ENCODE measurements around the gene TCEA3. TPM values are rescaled to one million over a fixed set of nuclear protein-coding genes. Genes with fewer than 3 reads are reported as not detected.

The TCEA3 gene
- total and polyA plus RNA-seq, 8 donors, result 44.1 to 155 (median 83.3) TPM

GRCh38 chr1:23438545-23438944 lies 14.0 kb upstream of the TCEA3 start:
- H3K27ac ChIP-seq, result no peak overlapping the region
- no peaks in the 10 kb centered on the region for H3K27me3 ChIP-seq
- DNase-seq, result no peak
- 86 to 90% (median 90%) methylated on average over 8 of the region's 8 CpGs for WGBS, 5 donors
- TF ChIP-seq, protein P1, sequence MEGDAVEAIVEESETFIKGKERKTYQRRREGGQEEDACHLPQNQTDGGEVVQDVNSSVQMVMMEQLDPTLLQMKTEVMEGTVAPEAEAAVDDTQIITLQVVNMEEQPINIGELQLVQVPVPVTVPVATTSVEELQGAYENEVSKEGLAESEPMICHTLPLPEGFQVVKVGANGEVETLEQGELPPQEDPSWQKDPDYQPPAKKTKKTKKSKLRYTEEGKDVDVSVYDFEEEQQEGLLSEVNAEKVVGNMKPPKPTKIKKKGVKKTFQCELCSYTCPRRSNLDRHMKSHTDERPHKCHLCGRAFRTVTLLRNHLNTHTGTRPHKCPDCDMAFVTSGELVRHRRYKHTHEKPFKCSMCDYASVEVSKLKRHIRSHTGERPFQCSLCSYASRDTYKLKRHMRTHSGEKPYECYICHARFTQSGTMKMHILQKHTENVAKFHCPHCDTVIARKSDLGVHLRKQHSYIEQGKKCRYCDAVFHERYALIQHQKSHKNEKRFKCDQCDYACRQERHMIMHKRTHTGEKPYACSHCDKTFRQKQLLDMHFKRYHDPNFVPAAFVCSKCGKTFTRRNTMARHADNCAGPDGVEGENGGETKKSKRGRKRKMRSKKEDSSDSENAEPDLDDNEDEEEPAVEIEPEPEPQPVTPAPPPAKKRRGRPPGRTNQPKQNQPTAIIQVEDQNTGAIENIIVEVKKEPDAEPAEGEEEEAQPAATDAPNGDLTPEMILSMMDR (IDR thresholded peaks at IDR 0.05), result no peak
- TF ChIP-seq POLR2A (IDR thresholded peaks at IDR 0.05) (no peak), EP300 (IDR thresholded peaks at IDR 0.05) (no peak), POLR2AphosphoS5 (IDR thresholded peaks at IDR 0.05) (no peak)
- peaks cover 0 to 14% (median 4%) of the 10 kb centered on the region in 4 donors for H3K4me1 ChIP-seq
- no peak overlapping the region for H3K4me3 ChIP-seq
- intact Hi-C loops (cut with DNase I; ENCODE audit: low total_unique reads), result no loop called here
- no peaks in the 10 kb centered on the region for H3K9me3 ChIP-seq
- peaks cover 18 to 91% (median 78%) of the 10 kb centered on the region in 4 donors for H3K36me3 ChIP-seq

- intact Hi-C loops (cut with DNase I; ENCODE audit: low total_unique reads), result no loop called here
- Histone ChIP-seq H3K4me3 (no peak overlapping the region), H3K4me1 (peaks cover 0 to 14% (median 4%) of the 10 kb centered on the region in 4 donors), H3K27ac (no peak overlapping the region), H3K36me3 (peaks cover 30 to 97% (median 86%) of the 10 kb centered on the region in 4 donors), H3K27me3 (no peaks in the 10 kb centered on the region), H3K9me3 (no peaks in the 10 kb centered on the region)
- DNase-seq, result no peak
- no peak for TF ChIP-seq POLR2AphosphoS5 (IDR thresholded peaks at IDR 0.05)
- TF ChIP-seq POLR2A (IDR thresholded peaks at IDR 0.05), result no peak
- TF ChIP-seq, protein P1 (IDR thresholded peaks at IDR 0.05), result no peak
- TF ChIP-seq EP300 (IDR thresholded peaks at IDR 0.05), result no peak
- WGBS, 5 donors, result 83 to 88% (median 85%) methylated on average over 12 to 13 of the region's 13 CpGs
Observed at GRCh38 chr1:23437355-23437664, 12.8 kb upstream of the TCEA3 start.

- DNase-seq, result peak; percentile 37 to 94
- WGBS, 5 donors, result 44 to 69% (median 54%) methylated on average over 35 to 49 of the region's 49 CpGs
- peaks cover 35 to 97% (median 86%) of the 10 kb centered on the region in 4 donors for H3K36me3 ChIP-seq
- no peaks in the 10 kb centered on the region for H3K9me3 ChIP-seq
- H3K4me1 ChIP-seq, result peaks cover 0 to 14% (median 4%) of the 10 kb centered on the region in 4 donors
- intact Hi-C loops (cut with DNase I; ENCODE audit: low total_unique reads), result no loop called here
- H3K4me3 ChIP-seq, result no peak overlapping the region
- no peak overlapping the region for H3K27ac ChIP-seq
- H3K27me3 ChIP-seq, result no peaks in the 10 kb centered on the region
- TF ChIP-seq POLR2AphosphoS5 (IDR thresholded peaks at IDR 0.05), result no peak
- TF ChIP-seq, protein P1 (IDR thresholded peaks at IDR 0.05), result no peak
- no peak for TF ChIP-seq POLR2A (IDR thresholded peaks at IDR 0.05)
- TF ChIP-seq EP300 (IDR thresholded peaks at IDR 0.05), result no peak
Observed at GRCh38 chr1:23436520-23437354, 12.2 kb upstream of the TCEA3 start.

DNA sequence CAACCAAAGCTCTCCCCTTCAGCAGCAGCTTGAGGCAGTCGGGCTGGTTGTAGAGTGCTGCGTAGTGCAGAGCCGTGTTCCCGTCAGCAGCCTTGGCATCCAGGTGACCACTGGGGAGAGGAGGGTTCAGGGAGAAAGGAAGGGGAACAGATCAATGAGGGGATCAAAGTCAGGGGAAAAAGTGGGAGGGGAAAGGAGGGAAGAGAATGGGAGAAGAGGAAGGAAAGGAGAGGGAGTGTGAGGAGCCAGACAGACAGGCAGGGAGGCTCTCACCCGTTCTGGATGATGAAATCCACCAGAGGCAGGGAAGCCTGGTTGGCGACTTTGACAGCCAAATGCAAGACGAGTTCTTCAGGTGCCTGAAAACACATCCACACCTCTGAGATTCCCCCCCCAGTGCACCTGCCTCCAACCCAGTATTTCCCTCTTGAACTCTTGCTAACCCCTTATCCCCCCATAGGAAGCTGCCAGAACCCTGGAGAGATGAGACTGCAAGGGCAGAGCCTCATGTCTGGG lies 9.8 kb upstream of the TCEA3 start:
- no peak overlapping the region for H3K4me3 ChIP-seq
- intact Hi-C loops (cut with DNase I; ENCODE audit: low total_unique reads), result no loop called here
- H3K36me3 ChIP-seq, result peaks cover 45 to 98% (median 93%) of the 10 kb centered on the region in 4 donors
- no peaks in the 10 kb centered on the region for H3K9me3 ChIP-seq
- no peak for DNase-seq
- TF ChIP-seq POLR2AphosphoS5 (IDR thresholded peaks at IDR 0.05) (no peak), EP300 (IDR thresholded peaks at IDR 0.05) (no peak), POLR2A (IDR thresholded peaks at IDR 0.05) (no peak)
- TF ChIP-seq, protein P1 (IDR thresholded peaks at IDR 0.05), result no peak
- 86 to 90% (median 88%) methylated on average over 7 of the region's 7 CpGs for WGBS, 5 donors
- no peaks in the 10 kb centered on the region for H3K27me3 ChIP-seq
- H3K4me1 ChIP-seq, result peaks cover 0 to 14% (median 4%) of the 10 kb centered on the region in 4 donors
- H3K27ac ChIP-seq, result no peak overlapping the region

Measured in stomach (tissue), 9 donors.